GM18951 (cell line): ENCODE data around the gene CLSTN1.

Experiments used
- POLR2A ChIP-seq: IDR thresholded peaks from 4 replicates; pipeline ENCODE4 v1.6.1; 2011; ENCODE audit warnings: mild to moderate bottlenecking; ENCODE audit not compliant: insufficient read length, insufficient read depth; ENCODE audit errors: extremely low read depth
- in situ Hi-C: fragments of 300-500 bp; cut with MboI; formaldehyde crosslinking; loops from one replicate; pipeline ENCODE4 v1.12.0; 2022; ENCODE audit warnings: low sequenced_read_pairs, mixed read lengths, inconsistent platforms; ENCODE audit not compliant: unreplicated experiment

CLSTN1 gene

GRCh38 chr1:9833632-9834031, 9.9 kb upstream of the CLSTN1 start:
- TF ChIP-seq POLR2A, result no peak

GRCh38 chr1:9827558-9828185, 3.9 kb upstream of the CLSTN1 start:
- in situ Hi-C loops, result no loop called here
- TF ChIP-seq POLR2A, result no peak

More at GRCh38 chr1:9833632-9834031, 9.9 kb upstream of the CLSTN1 start:
- in situ Hi-C loops, result no loop called here

- in situ Hi-C loops, result no loop called here
- no peak for TF ChIP-seq POLR2A
Measured at GRCh38 chr1:9826616-9827015, 2.9 kb upstream of the CLSTN1 start.

- in situ Hi-C loops, result no loop called here
- TF ChIP-seq POLR2A, result no peak
Measured at GRCh38 chr1:9826087-9826486, 2.3 kb upstream of the CLSTN1 start.

GRCh38 chr1:9825093-9826074, 1.6 kb upstream of the CLSTN1 start:
- in situ Hi-C loops, result no loop called here
- no peak for TF ChIP-seq POLR2A

- TF ChIP-seq POLR2A, result no peak
- in situ Hi-C loops, result no loop called here
Measured at GRCh38 chr1:9824702-9825089, 931 bp upstream of the CLSTN1 start.

- peak; percentile 80 for TF ChIP-seq POLR2A
- in situ Hi-C loops, result no loop called here
Measured at GRCh38 chr1:9823693-9823942, 147 bp downstream of the CLSTN1 start.

GRCh38 chr1:9822897-9823692, 670 bp downstream of the CLSTN1 start:
- TF ChIP-seq POLR2A, result no peak

GRCh38 chr1:9822490-9822889, 1.3 kb downstream of the CLSTN1 start:
- in situ Hi-C loops, result no loop called here
- no peak for TF ChIP-seq POLR2A

More at GRCh38 chr1:9822897-9823692, 670 bp downstream of the CLSTN1 start:
- in situ Hi-C loops, result no loop called here

- no peak for TF ChIP-seq POLR2A
- in situ Hi-C loops, result no loop called here
Measured at GRCh38 chr1:9821710-9822109, 2.1 kb downstream of the CLSTN1 start.

- in situ Hi-C loops, result no loop called here
- TF ChIP-seq POLR2A, result no peak
Measured at GRCh38 chr1:9820521-9820920, 3.2 kb downstream of the CLSTN1 start.

- TF ChIP-seq POLR2A, result no peak
- in situ Hi-C loops, result no loop called here
Measured at GRCh38 chr1:9817734-9818133, 6.0 kb downstream of the CLSTN1 start.

- in situ Hi-C loops, result no loop called here
- no peak for TF ChIP-seq POLR2A
Measured at GRCh38 chr1:9816199-9816598, 7.6 kb downstream of the CLSTN1 start.
